ENCODE measurements around the gene ADGRG3.

The ADGRG3 gene

GRCh38 chr16:57734925-57735754 is 67.0 kb downstream of the ADGRG3 start:
- DNase-seq (ENCODE audit: low read depth in 1 of 2, low spot score in 1 of 2), result peak; percentile 93 to 94

GRCh38 chr16:57735755-57736418 is 67.8 kb downstream of the ADGRG3 start, which contains the start of gene KATNB1:
KATNB1 (plus strand) TSS chr16:57735770; CDS start chr16:57737244, 1,474 bp downstream.
- DNase-seq (ENCODE audit: low read depth in 1 of 2, low spot score in 1 of 2), result no peak

- DNase-seq (ENCODE audit: low read depth in 1 of 2, low spot score in 1 of 2), result no peak
These were observed 68.6 kb downstream of the ADGRG3 start for GRCh38 chr16:57736419-57737351.

- no peak for DNase-seq (ENCODE audit: low read depth in 1 of 2, low spot score in 1 of 2)
These were observed 70.7 kb downstream of the ADGRG3 start for GRCh38 chr16:57738844-57739243.
